Brain microvascular endothelial cell (primary cell): ENCODE results near the gene CABP5.

ENCODE experiments used
- DNase-seq: peaks from one replicate; pipeline ENCODE4 v3.0.0-alpha.2; 2020
- H3K27ac ChIP-seq: fragments of 250-450 bp; sonication (Bioruptor Pico); 2 replicates; pipeline ENCODE4 v1.5.1; 2020; ENCODE audit warnings: mild to moderate bottlenecking, moderate library complexity
- H3K27me3 ChIP-seq: fragments of 250-450 bp; sonication (Bioruptor Pico); replicated peaks from 2 replicates; pipeline ENCODE4 v1.5.1; 2020; ENCODE audit warnings: mild to moderate bottlenecking
- H3K36me3 ChIP-seq: fragments of 250-450 bp; sonication (Bioruptor Pico); replicated peaks from 2 replicates; pipeline ENCODE4 v1.5.1; 2020; ENCODE audit warnings: mild to moderate bottlenecking
- H3K4me3 ChIP-seq: 2 replicates; pipeline ENCODE4 v1.5.1; 2011; ENCODE audit warnings: low read depth, mild to moderate bottlenecking, control low read depth, low read length, moderate library complexity
- CTCF ChIP-seq: IDR thresholded peaks from 2 replicates; pipeline ENCODE4 v1.5.1; 2011; ENCODE audit warnings: low read depth, mild to moderate bottlenecking, moderate library complexity, low read length, control low read depth, inconsistent platforms; ENCODE audit errors: missing control alignments
- in situ Hi-C: cut with HindIII; loops from 2 replicates; pipeline ENCODE4 v1.10.0; 2017; ENCODE audit warnings: low sequenced_read_pairs, low pct_ligation_motif_present

Gene CABP5

GRCh38 chr19:48000846-48001245 is 43.0 kb downstream of the CABP5 start:
- in situ Hi-C loops = no loop called here
- Histone ChIP-seq H3K36me3 (no peaks in the 10 kb centered on the region), H3K27ac (no peak overlapping the region), H3K4me3 (no peak overlapping the region), H3K27me3 (no peaks in the 10 kb centered on the region)
- no peak for DNase-seq
- TF ChIP-seq CTCF = no peak

- Histone ChIP-seq H3K36me3 (no peaks in the 10 kb centered on the region), H3K4me3 (no peak overlapping the region), H3K27me3 (no peaks in the 10 kb centered on the region), H3K27ac (no peak overlapping the region)
- no peak for DNase-seq
- no peak for TF ChIP-seq CTCF
- in situ Hi-C loops = no loop called here
These were observed 45.1 kb downstream of the CABP5 start for GRCh38 chr19:47998800-47999199.

GRCh38 chr19:47996230-47996727 is 47.6 kb downstream of the CABP5 start:
- no peak overlapping the region for H3K4me3 ChIP-seq
- no peaks in the 10 kb centered on the region for H3K36me3 ChIP-seq
- in situ Hi-C loops = no loop called here
- no peak overlapping the region for H3K27ac ChIP-seq
- TF ChIP-seq CTCF = no peak
- no peak for DNase-seq
- no peaks in the 10 kb centered on the region for H3K27me3 ChIP-seq

GRCh38 chr19:47994209-47994802 is 49.6 kb downstream of the CABP5 start, which contains the start of gene ELSPBP1:
Gene ELSPBP1, plus strand, starts transcription at chr19:47994632. Its CDS starts 14,036 bp downstream, at chr19:48008668.
- H3K36me3 ChIP-seq = no peaks in the 10 kb centered on the region
- TF ChIP-seq CTCF = no peak
- H3K4me3 ChIP-seq = no peak within 1 kb of the TSS
- no peak for DNase-seq
- H3K27ac ChIP-seq = no peak within 1 kb of the TSS
- H3K27me3 ChIP-seq = no peaks in the 10 kb centered on the region
- in situ Hi-C loops = no loop called here

- Histone ChIP-seq H3K4me3 (no peak within 1 kb of the TSS), H3K27me3 (no peaks in the 10 kb centered on the region), H3K27ac (no peak within 1 kb of the TSS), H3K36me3 (no peaks in the 10 kb centered on the region)
- TF ChIP-seq CTCF = no peak
- in situ Hi-C loops = no loop called here
- no peak for DNase-seq
These were observed 51.8 kb downstream of the CABP5 start, which contains the start of gene BSPH1 for GRCh38 chr19:47992070-47992469. Gene BSPH1, minus strand, starts transcription at chr19:47992170. Its CDS starts 89 bp downstream, at chr19:47992081.
